Measurements from ENCODE around the gene GGA2. TPM values are rescaled to one million over a fixed set of nuclear protein-coding genes. Genes with fewer than 3 reads are reported as not detected.
A peak's percentile ranks its signal among the peaks of the same experiment; 100 is the strongest.

Gene GGA2
- total RNA-seq, 3 donors from 2014 or later, result 37.9 to 62.6 (median 47.6) TPM

DNA sequence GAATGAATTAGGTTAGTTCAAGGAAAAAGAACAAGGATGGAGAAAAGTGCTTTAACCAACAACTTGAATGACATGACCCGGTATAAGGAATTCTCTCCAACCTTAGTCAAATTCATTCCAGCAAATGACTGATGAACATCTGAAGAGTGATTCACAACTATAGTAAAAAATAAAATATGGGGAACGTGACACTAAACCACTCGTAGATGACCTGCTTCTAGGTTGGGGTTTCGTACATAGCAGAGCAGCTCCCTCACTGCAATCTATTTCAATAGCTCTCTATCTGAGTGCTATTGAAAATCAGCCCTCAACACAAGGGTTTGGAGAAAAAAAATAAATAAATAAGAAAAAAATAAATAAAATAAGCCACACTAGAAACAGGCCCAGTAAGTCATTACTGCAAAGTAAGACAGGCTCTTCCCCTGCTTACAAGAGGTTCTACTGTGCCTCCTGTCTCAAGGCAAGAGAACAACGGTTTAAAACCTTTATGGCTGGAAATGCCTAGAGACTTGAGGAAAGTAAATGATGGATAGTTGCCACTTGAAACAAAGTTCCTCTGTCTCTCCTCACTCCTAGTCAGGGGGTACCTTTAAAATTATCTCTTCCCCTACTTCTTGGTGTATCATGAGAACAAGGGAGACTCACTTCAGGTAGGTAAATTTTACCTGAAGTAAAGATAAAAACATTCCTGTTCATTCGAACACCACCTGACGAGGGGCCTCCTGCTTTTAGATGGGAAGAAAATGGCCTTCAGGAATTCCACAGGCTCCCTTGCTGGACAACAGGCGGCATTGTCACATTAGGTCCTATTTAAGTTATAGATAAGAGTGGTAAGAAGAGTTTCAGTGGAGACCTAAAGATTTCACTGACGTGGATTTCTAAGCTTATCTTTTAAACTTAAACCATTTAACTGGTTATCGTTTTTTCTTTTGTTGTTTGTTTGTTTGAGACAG lies 77.8 kb downstream of the GGA2 start:
- intact Hi-C loops (cut with DNase I, micrococcal nuclease), result no loop called here

DNA sequence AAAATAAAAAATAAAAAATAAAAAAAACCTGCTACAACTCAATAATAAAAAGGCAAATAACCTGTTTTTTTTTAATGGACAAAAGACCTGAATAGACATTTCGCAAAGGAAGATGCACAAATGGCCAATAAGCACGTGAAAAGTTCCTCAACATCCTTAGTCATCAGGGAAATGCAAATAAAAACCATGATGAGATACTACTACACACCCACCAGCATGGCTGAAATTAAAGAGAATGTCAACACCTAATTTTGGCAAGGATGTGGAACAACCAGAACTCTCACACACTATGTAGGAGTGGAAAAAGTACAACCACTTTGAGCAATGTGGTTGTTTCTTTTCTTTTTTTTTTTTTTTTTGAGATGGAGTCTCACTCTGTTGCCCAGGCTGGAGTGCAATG lies 81.9 kb downstream of the GGA2 start:
- TF ChIP-seq, protein P1, sequence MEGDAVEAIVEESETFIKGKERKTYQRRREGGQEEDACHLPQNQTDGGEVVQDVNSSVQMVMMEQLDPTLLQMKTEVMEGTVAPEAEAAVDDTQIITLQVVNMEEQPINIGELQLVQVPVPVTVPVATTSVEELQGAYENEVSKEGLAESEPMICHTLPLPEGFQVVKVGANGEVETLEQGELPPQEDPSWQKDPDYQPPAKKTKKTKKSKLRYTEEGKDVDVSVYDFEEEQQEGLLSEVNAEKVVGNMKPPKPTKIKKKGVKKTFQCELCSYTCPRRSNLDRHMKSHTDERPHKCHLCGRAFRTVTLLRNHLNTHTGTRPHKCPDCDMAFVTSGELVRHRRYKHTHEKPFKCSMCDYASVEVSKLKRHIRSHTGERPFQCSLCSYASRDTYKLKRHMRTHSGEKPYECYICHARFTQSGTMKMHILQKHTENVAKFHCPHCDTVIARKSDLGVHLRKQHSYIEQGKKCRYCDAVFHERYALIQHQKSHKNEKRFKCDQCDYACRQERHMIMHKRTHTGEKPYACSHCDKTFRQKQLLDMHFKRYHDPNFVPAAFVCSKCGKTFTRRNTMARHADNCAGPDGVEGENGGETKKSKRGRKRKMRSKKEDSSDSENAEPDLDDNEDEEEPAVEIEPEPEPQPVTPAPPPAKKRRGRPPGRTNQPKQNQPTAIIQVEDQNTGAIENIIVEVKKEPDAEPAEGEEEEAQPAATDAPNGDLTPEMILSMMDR (IDR thresholded peaks at IDR 0.05), result no peak
- Histone ChIP-seq H3K36me3 (ENCODE audit: low read depth) (no peaks in the 10 kb centered on the region), H3K9me3 (no peaks in the 10 kb centered on the region), H3K4me1 (ENCODE audit: low read depth) (peaks cover 16% of the 10 kb centered on the region), H3K4me3 (no peak overlapping the region)
- DNase-seq (no peak), ATAC-seq (no peak)
- intact Hi-C loops (cut with DNase I, micrococcal nuclease), result no loop called here

More for the DNA sequence above, 77.8 kb downstream of the GGA2 start:
- Histone ChIP-seq H3K9me3 (no peaks in the 10 kb centered on the region), H3K4me1 (ENCODE audit: low read depth) (peaks cover 3% of the 10 kb centered on the region), H3K36me3 (ENCODE audit: low read depth) (no peaks in the 10 kb centered on the region), H3K4me3 (no peak overlapping the region)
- no peak for ATAC-seq
- no peak for DNase-seq
- TF ChIP-seq, protein P1 (IDR thresholded peaks at IDR 0.05), result no peak

DNA sequence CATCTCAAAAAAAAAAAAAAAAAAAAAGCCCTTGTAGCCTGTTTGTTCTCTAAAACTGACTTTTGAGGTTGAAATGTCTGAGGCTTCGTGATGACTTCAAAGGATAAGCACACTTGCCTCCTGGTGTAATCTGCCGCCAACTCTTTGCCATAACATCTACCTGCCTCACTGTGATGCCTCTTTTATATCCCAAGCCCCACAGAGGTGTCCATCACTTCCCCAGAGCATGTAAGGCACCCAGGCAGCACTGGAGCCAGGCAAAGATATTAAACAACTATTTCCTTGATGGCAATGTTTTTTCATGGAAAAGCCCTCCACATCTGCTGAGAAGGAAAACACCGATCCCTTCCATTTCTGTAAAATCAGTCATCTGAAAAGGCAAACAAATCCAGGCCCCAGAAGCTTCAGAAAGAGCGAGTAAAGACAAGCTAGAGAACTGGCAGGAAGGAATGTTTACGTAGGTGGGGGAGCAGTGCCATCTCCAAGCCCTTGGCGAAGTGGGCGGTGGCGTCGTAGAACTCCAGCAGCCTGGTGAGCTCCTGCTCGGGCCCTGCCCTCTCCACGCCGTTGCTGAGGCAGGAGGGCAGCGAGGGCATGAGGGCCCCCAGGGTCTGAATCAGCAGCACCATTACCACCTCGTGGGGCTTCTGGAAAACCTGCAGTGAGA lies 85.9 kb downstream of the GGA2 start:
- no peaks in the 10 kb centered on the region for H3K36me3 ChIP-seq (ENCODE audit: low read depth)
- no peak overlapping the region for H3K4me3 ChIP-seq
- no peaks in the 10 kb centered on the region for H3K9me3 ChIP-seq
- intact Hi-C loops (cut with DNase I, micrococcal nuclease), result no loop called here
- peaks cover 20% of the 10 kb centered on the region for H3K4me1 ChIP-seq (ENCODE audit: low read depth)
- peak; percentile 83 to 86 (median 83) for DNase-seq
- peak; percentile 84 for ATAC-seq
- TF ChIP-seq, protein P1 (IDR thresholded peaks at IDR 0.05), result no peak

DNA sequence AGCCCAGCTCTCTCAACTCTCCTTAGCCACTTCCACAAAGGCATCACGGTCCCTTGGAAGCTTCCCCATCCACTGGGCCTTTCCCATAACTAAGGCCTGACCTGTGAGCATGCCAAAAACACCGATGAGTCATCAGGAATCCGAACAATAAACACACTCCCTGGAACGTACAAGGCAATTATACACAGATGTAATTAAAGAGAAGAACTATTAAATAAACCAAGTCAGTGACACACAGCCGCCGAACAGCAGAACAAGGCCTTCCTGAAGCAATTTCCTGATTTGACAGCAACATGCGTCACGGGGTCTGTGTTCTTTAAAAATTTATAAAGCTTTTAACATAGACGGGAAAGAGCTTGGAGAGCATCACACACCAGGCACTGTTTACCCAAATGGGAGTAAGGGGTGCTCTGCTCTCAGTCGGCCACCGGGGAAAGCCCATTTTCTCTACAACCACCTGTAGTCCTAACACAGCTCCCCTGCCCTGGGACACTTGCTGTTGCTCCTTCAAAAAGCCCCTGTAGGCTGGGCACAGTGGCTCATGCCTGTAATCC lies 86.7 kb downstream of the GGA2 start:
- no peaks in the 10 kb centered on the region for H3K36me3 ChIP-seq (ENCODE audit: low read depth)
- ATAC-seq (peak; percentile 93), DNase-seq (peak; percentile 59 to 85 (median 69))
- H3K9me3 ChIP-seq, result no peaks in the 10 kb centered on the region
- H3K4me3 ChIP-seq, result no peak overlapping the region
- TF ChIP-seq, protein P1 (IDR thresholded peaks at IDR 0.05), result no peak
- peaks cover 20% of the 10 kb centered on the region for H3K4me1 ChIP-seq (ENCODE audit: low read depth)
- intact Hi-C loops (cut with DNase I, micrococcal nuclease), result no loop called here

DNA sequence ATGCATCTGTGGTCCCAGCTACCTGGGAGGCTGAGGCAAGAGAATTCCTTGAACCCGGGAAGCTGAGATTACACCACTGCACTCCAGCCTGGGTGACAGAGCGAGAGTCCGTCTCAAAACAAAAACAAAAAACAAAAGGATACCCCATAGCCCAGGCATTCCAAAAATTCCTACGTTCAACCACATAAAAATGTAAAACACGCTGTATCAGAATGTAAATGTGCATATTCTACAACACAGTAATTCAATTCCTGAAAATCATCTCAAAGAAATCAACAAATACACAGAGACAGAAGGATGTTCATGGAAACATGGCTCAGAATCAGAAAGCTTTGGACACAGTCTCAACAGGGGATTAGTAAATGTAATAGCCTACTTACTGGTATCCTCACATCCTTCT lies 90.3 kb downstream of the GGA2 start:
- ATAC-seq (no peak), DNase-seq (no peak)
- H3K9me3 ChIP-seq, result no peaks in the 10 kb centered on the region
- H3K36me3 ChIP-seq (ENCODE audit: low read depth), result no peaks in the 10 kb centered on the region
- peaks cover 19% of the 10 kb centered on the region for H3K4me1 ChIP-seq (ENCODE audit: low read depth)
- H3K4me3 ChIP-seq, result no peak overlapping the region
- TF ChIP-seq, protein P1 (IDR thresholded peaks at IDR 0.05), result no peak
- intact Hi-C loops (cut with DNase I, micrococcal nuclease), result no loop called here

Measured in mucosa of descending colon (tissue), 3 donors.